Type B pancreatic cell (in vitro differentiated cells): Measurements from ENCODE around the gene KIAA1671. TPM values are rescaled to one million over a fixed set of nuclear protein-coding genes. Genes with fewer than 3 reads are reported as not detected.

ENCODE experiments used
- DNase-seq: peaks from one replicate; pipeline ENCODE4 v3.0.0; 2021; ENCODE audit warnings: mixed read lengths; ENCODE audit not compliant: unreplicated experiment; ENCODE audit errors: extremely low spot score
- H3K27ac Mint-ChIP-seq: 2 replicates; pipeline ENCODE4 v1.8.0; 2021; ENCODE audit warnings: mild to moderate bottlenecking, mixed read lengths
- H3K27me3 Mint-ChIP-seq: 2 replicates; pipeline ENCODE4 v1.8.0; 2021; ENCODE audit warnings: mixed read lengths
- H3K36me3 Mint-ChIP-seq: 2 replicates; pipeline ENCODE4 v1.8.0; 2021; ENCODE audit warnings: mixed read lengths
- H3K4me1 Mint-ChIP-seq: one replicate; pipeline ENCODE4 v1.8.0; 2021; ENCODE audit warnings: mixed read lengths; ENCODE audit not compliant: unreplicated experiment
- H3K4me3 Mint-ChIP-seq: 2 replicates; pipeline ENCODE4 v1.8.0; 2021; ENCODE audit warnings: mild to moderate bottlenecking, mixed read lengths
- H3K9me3 Mint-ChIP-seq: 2 replicates; pipeline ENCODE4 v1.8.0; 2021; ENCODE audit warnings: mixed read lengths
- CTCF ChIP-seq: fragments of 200-600 bp; sonication (generic); conservative IDR thresholded peaks from 2 replicates; pipeline ENCODE4 v1.5.0; 2021; ENCODE audit warnings: antibody characterized with exemption, mild to moderate bottlenecking
- total RNA-seq: library from RNA; stranded (reverse); gene quantifications from 2 replicates; pipeline ENCODE4 v1.2.1, GENCODE V29; 2021; ENCODE audit warnings: low replicate concordance

KIAA1671 gene
- total RNA-seq, 1 donor from 2014 or later: 22.9 TPM

DNA sequence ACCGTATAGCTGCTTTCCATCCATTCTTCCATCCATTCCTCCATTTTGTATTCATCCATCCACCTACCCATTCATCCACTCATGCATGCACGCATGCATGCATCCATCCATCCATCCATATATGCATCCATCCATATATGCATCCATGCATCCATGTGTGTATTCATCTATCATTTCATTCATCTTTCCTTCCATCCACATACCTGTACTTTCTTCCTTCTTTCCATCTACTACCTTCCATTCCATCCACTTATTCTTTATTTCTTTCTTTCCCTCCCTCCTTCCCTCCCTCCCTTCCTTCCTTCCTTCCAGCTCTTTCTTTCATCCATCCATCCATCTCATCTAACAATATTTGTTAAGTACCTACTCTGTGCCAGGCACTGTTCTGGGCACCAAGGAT lies 19.9 kb downstream of the KIAA1671 start:
- no peak overlapping the region for H3K4me3 Mint-ChIP-seq
- no peaks in the 10 kb centered on the region for H3K36me3 Mint-ChIP-seq
- H3K27me3 Mint-ChIP-seq: no peaks in the 10 kb centered on the region
- H3K4me1 Mint-ChIP-seq: peaks cover 24% of the 10 kb centered on the region
- TF ChIP-seq CTCF: no peak
- DNase-seq: no peak
- no peaks in the 10 kb centered on the region for H3K9me3 Mint-ChIP-seq
- no peak overlapping the region for H3K27ac Mint-ChIP-seq

GRCh38 chr22:24973872-24974271 lies 21.4 kb downstream of the KIAA1671 start:
- no peaks in the 10 kb centered on the region for H3K36me3 Mint-ChIP-seq
- no peak for DNase-seq
- H3K9me3 Mint-ChIP-seq: no peaks in the 10 kb centered on the region
- no peaks in the 10 kb centered on the region for H3K27me3 Mint-ChIP-seq
- TF ChIP-seq CTCF: no peak
- no peak overlapping the region for H3K4me3 Mint-ChIP-seq
- peaks cover 34% of the 10 kb centered on the region for H3K4me1 Mint-ChIP-seq
- H3K27ac Mint-ChIP-seq: peak overlapping the region; percentile 68

GRCh38 chr22:24975125-24975640 lies 22.7 kb downstream of the KIAA1671 start:
- DNase-seq: no peak
- no peaks in the 10 kb centered on the region for H3K27me3 Mint-ChIP-seq
- H3K27ac Mint-ChIP-seq: no peak overlapping the region
- H3K9me3 Mint-ChIP-seq: no peaks in the 10 kb centered on the region
- no peak overlapping the region for H3K4me3 Mint-ChIP-seq
- no peaks in the 10 kb centered on the region for H3K36me3 Mint-ChIP-seq
- no peak for TF ChIP-seq CTCF
- H3K4me1 Mint-ChIP-seq: peaks cover 23% of the 10 kb centered on the region

- Mint-ChIP-seq H3K27me3 (no peaks in the 10 kb centered on the region), H3K4me1 (peaks cover 18% of the 10 kb centered on the region), H3K27ac (no peak overlapping the region), H3K9me3 (no peaks in the 10 kb centered on the region), H3K36me3 (no peaks in the 10 kb centered on the region), H3K4me3 (no peak overlapping the region)
- DNase-seq: no peak
- TF ChIP-seq CTCF: no peak
Observed at GRCh38 chr22:24975813-24976341, 23.4 kb downstream of the KIAA1671 start.

GRCh38 chr22:24976442-24977218 lies 24.1 kb downstream of the KIAA1671 start:
- no peaks in the 10 kb centered on the region for H3K9me3 Mint-ChIP-seq
- no peak for DNase-seq
- no peak for TF ChIP-seq CTCF
- peak overlapping the region; percentile 44 for H3K4me3 Mint-ChIP-seq
- H3K4me1 Mint-ChIP-seq: peaks cover 22% of the 10 kb centered on the region
- no peaks in the 10 kb centered on the region for H3K36me3 Mint-ChIP-seq
- H3K27me3 Mint-ChIP-seq: no peaks in the 10 kb centered on the region
- H3K27ac Mint-ChIP-seq: peak overlapping the region; percentile 74
